GM10847 (cell line): ENCODE data around the gene SLC35F6.

Experiments used
- POLR2A ChIP-seq: IDR thresholded peaks from 2 replicates; pipeline ENCODE4 v1.6.1; 2011; ENCODE audit not compliant: insufficient read length; ENCODE audit errors: extremely low read depth

SLC35F6 gene

GRCh38 chr2:26764078-26764887 is at the start of gene SLC35F6:
TSS of gene SLC35F6 (plus strand) at chr2:26764284. CDS start at chr2:26764350, 66 bp downstream.
- TF ChIP-seq POLR2A, result peak; percentile 84

- no peak for TF ChIP-seq POLR2A
These were observed 48.4 kb upstream of the SLC35F6 start for GRCh38 chr2:26715528-26716270.

GRCh38 chr2:26716340-26716739 is 47.7 kb upstream of the SLC35F6 start:
- TF ChIP-seq POLR2A, result no peak

- TF ChIP-seq POLR2A, result no peak
These were observed 47.3 kb upstream of the SLC35F6 start for GRCh38 chr2:26716769-26717168.

- no peak for TF ChIP-seq POLR2A
These were observed 46.7 kb upstream of the SLC35F6 start for GRCh38 chr2:26717362-26717761.

- TF ChIP-seq POLR2A, result no peak
These were observed 45.0 kb upstream of the SLC35F6 start for GRCh38 chr2:26718949-26719686.

- no peak for TF ChIP-seq POLR2A
These were observed 43.6 kb upstream of the SLC35F6 start for GRCh38 chr2:26720322-26721114.

- no peak for TF ChIP-seq POLR2A
These were observed 42.7 kb upstream of the SLC35F6 start for GRCh38 chr2:26721115-26722032.

- no peak for TF ChIP-seq POLR2A
These were observed 41.8 kb upstream of the SLC35F6 start for GRCh38 chr2:26722328-26722727.

GRCh38 chr2:26722911-26723310 is 41.2 kb upstream of the SLC35F6 start:
- TF ChIP-seq POLR2A, result no peak

- TF ChIP-seq POLR2A, result no peak
These were observed 40.6 kb upstream of the SLC35F6 start for GRCh38 chr2:26723475-26723874.

- TF ChIP-seq POLR2A, result no peak
These were observed 39.9 kb upstream of the SLC35F6 start for GRCh38 chr2:26723991-26724750.

- no peak for TF ChIP-seq POLR2A
These were observed 39.1 kb upstream of the SLC35F6 start for GRCh38 chr2:26724784-26725520.

GRCh38 chr2:26725521-26725820 is 38.6 kb upstream of the SLC35F6 start:
- TF ChIP-seq POLR2A, result no peak
